OCI-LY1 (cell line): Measurements from ENCODE around the gene DES.

ENCODE experiments used
- H2AFZ ChIP-seq: fragments of 200-600 bp; sonication (generic), shearing (Covaris generic); 2 replicates; pipeline ENCODE4 v1.6.0; 2014; ENCODE audit warnings: antibody characterized with exemption, mild to moderate bottlenecking, low read length
- H3F3A ChIP-seq: fragments of 200-600 bp; sonication (generic), shearing (Covaris generic); 2 replicates; pipeline ENCODE4 v1.6.0; 2014; ENCODE audit warnings: mild to moderate bottlenecking, antibody characterized with exemption, low read length, moderate library complexity; ENCODE audit not compliant: insufficient read depth
- H3K27ac ChIP-seq: fragments of 200-600 bp; sonication (generic); 2 replicates; pipeline ENCODE4 v1.5.1; 2014; ENCODE audit warnings: low read length, mixed run types, mild to moderate bottlenecking, low read depth; ENCODE audit not compliant: poor library complexity, severe bottlenecking
- H3K27me3 ChIP-seq: fragments of 200-600 bp; sonication (generic); 2 replicates; pipeline ENCODE4 v1.6.0; 2014; ENCODE audit warnings: antibody characterized with exemption, mild to moderate bottlenecking, low read length, moderate library complexity; ENCODE audit not compliant: insufficient read depth
- H3K36me3 ChIP-seq: fragments of 200-600 bp; sonication (generic); 2 replicates; pipeline ENCODE4 v1.6.1; 2014; ENCODE audit warnings: mild to moderate bottlenecking, antibody characterized with exemption, low read length, moderate library complexity, mixed read lengths; ENCODE audit not compliant: insufficient read depth
- H3K4me1 ChIP-seq: fragments of 200-600 bp; sonication (generic); 2 replicates; pipeline ENCODE4 v1.5.1; 2014; ENCODE audit warnings: mild to moderate bottlenecking, low read length, moderate library complexity; ENCODE audit not compliant: insufficient read depth, severe bottlenecking
- H3K4me2 ChIP-seq: fragments of 200-600 bp; sonication (generic), shearing (Covaris generic); 2 replicates; pipeline ENCODE4 v1.6.1; 2014; ENCODE audit warnings: low read length
- H3K4me3 ChIP-seq: fragments of 200-600 bp; sonication (generic); 2 replicates; pipeline ENCODE4 v1.5.1; 2014; ENCODE audit warnings: low read length, low read depth, mild to moderate bottlenecking, mixed read lengths; ENCODE audit not compliant: poor library complexity, severe bottlenecking
- H3K79me2 ChIP-seq: fragments of 200-600 bp; shearing (Covaris generic); 2 replicates; pipeline ENCODE4 v1.6.1; 2016; ENCODE audit warnings: mixed run types, low read length, mixed read lengths; ENCODE audit not compliant: insufficient read depth
- H3K9ac ChIP-seq: fragments of 200-600 bp; sonication (generic), shearing (Covaris generic); 2 replicates; pipeline ENCODE4 v1.6.1; 2014; ENCODE audit warnings: mild to moderate bottlenecking, low read length, mixed read lengths
- H3K9me2 ChIP-seq: fragments of 200-600 bp; sonication (generic), shearing (Covaris generic); 2 replicates; pipeline ENCODE4 v1.6.1; 2014; ENCODE audit warnings: low read depth, mild to moderate bottlenecking, low read length, mixed read lengths
- H3K9me3 ChIP-seq: fragments of 200-600 bp; shearing (Covaris generic); 2 replicates; pipeline ENCODE4 v1.6.1; 2014; ENCODE audit warnings: low read length, mixed read lengths
- H4K20me1 ChIP-seq: fragments of 200-600 bp; sonication (generic), shearing (Covaris generic); 2 replicates; pipeline ENCODE4 v1.6.0; 2016; ENCODE audit warnings: mild to moderate bottlenecking, low read length; ENCODE audit not compliant: insufficient read depth
- EZH2 ChIP-seq: fragments of 200-600 bp; sonication (generic), shearing (Covaris generic); IDR thresholded peaks from 2 replicates; pipeline ENCODE4 v1.8.0; 2017; ENCODE audit warnings: borderline replicate concordance, mixed run types, mild to moderate bottlenecking, antibody characterized with exemption, low read length, moderate library complexity, mixed read lengths
- TF ChIP-seq, protein P1 (sequence below): fragments of 200-600 bp; sonication (generic), shearing (Covaris generic); IDR thresholded peaks from 2 replicates; pipeline ENCODE4 v1.5.1; 2017; ENCODE audit warnings: mild to moderate bottlenecking, antibody characterized with exemption, low read length, moderate library complexity, mixed read lengths

The DES gene

DNA sequence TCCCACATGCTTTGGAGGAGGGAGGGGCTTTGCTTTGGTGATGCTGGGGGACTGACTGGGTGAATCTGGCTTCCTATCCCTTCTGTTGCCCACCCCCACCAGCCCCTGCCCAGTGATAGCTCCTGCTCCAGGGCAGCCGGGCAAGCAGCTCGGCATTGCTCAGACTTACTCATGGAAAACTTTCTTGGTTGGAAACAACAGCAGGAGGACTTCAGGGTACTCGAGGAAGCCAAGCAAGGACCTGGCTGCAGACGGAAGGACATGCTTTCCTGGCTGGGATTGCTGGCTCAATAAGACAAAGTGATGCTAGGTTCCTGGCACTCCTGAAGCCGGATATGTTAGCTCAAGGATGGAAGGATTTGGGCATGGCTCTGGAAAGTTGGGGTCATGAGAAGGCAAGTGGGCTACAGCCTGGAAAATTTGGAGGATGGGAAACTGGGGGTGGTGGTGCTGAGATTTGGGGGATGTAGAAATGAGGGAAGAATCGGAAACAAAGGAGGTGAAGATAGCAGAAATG is 19.6 kb downstream of the DES start:
- H2AFZ ChIP-seq, result no peak overlapping the region
- no peaks in the 10 kb centered on the region for H3K4me1 ChIP-seq
- H4K20me1 ChIP-seq, result no peaks in the 10 kb centered on the region
- peaks cover under 1% of the 10 kb centered on the region; the same call in 1 of the 2 replicates for H3K27me3 ChIP-seq
- H3K4me2 ChIP-seq, result no peak overlapping the region
- no peaks in the 10 kb centered on the region for H3K9me2 ChIP-seq
- TF ChIP-seq EZH2, result no peak
- TF ChIP-seq, protein P1, sequence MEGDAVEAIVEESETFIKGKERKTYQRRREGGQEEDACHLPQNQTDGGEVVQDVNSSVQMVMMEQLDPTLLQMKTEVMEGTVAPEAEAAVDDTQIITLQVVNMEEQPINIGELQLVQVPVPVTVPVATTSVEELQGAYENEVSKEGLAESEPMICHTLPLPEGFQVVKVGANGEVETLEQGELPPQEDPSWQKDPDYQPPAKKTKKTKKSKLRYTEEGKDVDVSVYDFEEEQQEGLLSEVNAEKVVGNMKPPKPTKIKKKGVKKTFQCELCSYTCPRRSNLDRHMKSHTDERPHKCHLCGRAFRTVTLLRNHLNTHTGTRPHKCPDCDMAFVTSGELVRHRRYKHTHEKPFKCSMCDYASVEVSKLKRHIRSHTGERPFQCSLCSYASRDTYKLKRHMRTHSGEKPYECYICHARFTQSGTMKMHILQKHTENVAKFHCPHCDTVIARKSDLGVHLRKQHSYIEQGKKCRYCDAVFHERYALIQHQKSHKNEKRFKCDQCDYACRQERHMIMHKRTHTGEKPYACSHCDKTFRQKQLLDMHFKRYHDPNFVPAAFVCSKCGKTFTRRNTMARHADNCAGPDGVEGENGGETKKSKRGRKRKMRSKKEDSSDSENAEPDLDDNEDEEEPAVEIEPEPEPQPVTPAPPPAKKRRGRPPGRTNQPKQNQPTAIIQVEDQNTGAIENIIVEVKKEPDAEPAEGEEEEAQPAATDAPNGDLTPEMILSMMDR, result no peak
- H3K27ac ChIP-seq, result no peak overlapping the region
- no peaks in the 10 kb centered on the region for H3F3A ChIP-seq
- H3K9me3 ChIP-seq, result no peaks in the 10 kb centered on the region
- H3K4me3 ChIP-seq, result no peak overlapping the region
- H3K9ac ChIP-seq, result no peak overlapping the region
- no peaks in the 10 kb centered on the region for H3K79me2 ChIP-seq
- no peaks in the 10 kb centered on the region for H3K36me3 ChIP-seq

- Histone ChIP-seq H3K36me3 (no peaks in the 10 kb centered on the region), H3K9ac (no peak overlapping the region), H3K27me3 (peaks cover 6% of the 10 kb centered on the region; the same call in 1 of the 2 replicates), H3F3A (no peaks in the 10 kb centered on the region), H3K9me2 (no peaks in the 10 kb centered on the region), H3K27ac (no peak overlapping the region), H2AFZ (no peak overlapping the region), H3K4me3 (no peak overlapping the region), H3K4me2 (no peak overlapping the region), H3K79me2 (no peaks in the 10 kb centered on the region), H3K4me1 (no peaks in the 10 kb centered on the region), H4K20me1 (no peaks in the 10 kb centered on the region), H3K9me3 (no peaks in the 10 kb centered on the region)
- TF ChIP-seq, protein P1, result no peak
- no peak for TF ChIP-seq EZH2
Measured at GRCh38 chr2:219438453-219438852, 20.3 kb downstream of the DES start.

GRCh38 chr2:219439506-219439905 is 21.3 kb downstream of the DES start:
- peaks cover 6% of the 10 kb centered on the region; the same call in 1 of the 2 replicates for H3K27me3 ChIP-seq
- no peaks in the 10 kb centered on the region for H3K4me1 ChIP-seq
- no peak overlapping the region for H3K9ac ChIP-seq
- H3K4me2 ChIP-seq, result no peak overlapping the region
- TF ChIP-seq EZH2, result no peak
- TF ChIP-seq, protein P1, result no peak
- H4K20me1 ChIP-seq, result no peaks in the 10 kb centered on the region
- no peaks in the 10 kb centered on the region for H3K9me2 ChIP-seq
- H3K36me3 ChIP-seq, result no peaks in the 10 kb centered on the region
- H3K27ac ChIP-seq, result no peak overlapping the region
- H3F3A ChIP-seq, result no peaks in the 10 kb centered on the region
- H3K9me3 ChIP-seq, result no peaks in the 10 kb centered on the region
- H3K79me2 ChIP-seq, result no peaks in the 10 kb centered on the region
- H3K4me3 ChIP-seq, result no peak overlapping the region
- no peak overlapping the region for H2AFZ ChIP-seq
